Superior temporal gyrus (tissue), 1 donor: ENCODE measurements around the gene PRR9.
"Not testable (repeated sequence)": the region's sequence is repeated elsewhere in the genome, so short reads cannot be mapped to it uniquely, and the experiment has no call there.

Source experiments
- DNase-seq: peaks from one replicate; pipeline ENCODE4 v3.0.0-alpha.2; 2016; ENCODE audit errors: extremely low spot score

Gene PRR9

GRCh38 chr1:153229076-153229829 lies 11.9 kb downstream of the PRR9 start:
- not testable (repeated sequence) for DNase-seq

DNA sequence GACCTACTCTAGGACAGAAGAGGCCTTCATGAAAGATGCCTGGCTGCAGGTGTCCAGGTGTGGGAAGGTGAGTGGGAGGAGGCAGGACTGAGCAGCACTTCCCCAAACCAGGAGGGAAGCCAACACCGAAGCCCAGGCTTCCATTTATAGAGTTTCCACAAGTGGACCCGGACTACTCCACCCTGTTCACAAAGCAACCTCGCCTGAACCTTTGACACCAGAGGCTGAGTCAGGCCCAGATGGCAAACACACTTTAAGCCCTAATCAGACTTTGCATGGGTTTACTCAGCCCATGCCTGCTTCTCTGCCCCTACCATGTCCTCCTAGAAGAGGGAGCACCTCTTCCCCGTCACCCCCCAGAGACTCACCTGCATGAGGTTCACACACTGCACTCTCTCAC lies 14.0 kb downstream of the PRR9 start:
- DNase-seq: no peak

GRCh38 chr1:153231785-153232184 lies 14.4 kb downstream of the PRR9 start:
- no peak for DNase-seq

- no peak for DNase-seq
These were observed 15.2 kb downstream of the PRR9 start for GRCh38 chr1:153232553-153232952.

DNA sequence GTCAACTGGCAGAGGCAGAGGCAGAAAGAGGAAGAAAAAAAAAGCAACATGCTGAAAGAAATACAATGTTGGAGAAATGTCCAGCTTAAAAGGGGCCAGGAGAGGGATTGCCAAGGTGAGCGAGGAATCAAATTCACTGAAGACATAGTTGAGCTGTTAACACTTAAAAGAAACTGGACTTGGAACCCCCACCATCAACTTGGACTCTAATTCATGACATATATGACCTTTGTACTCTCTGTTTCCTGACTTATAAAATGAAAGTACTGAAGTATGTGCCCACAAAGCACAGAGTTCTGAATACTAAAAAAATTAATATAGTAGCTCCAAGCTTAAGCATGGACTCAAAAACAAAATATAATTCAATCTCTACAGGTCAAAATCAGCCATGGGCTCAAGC lies 16.1 kb downstream of the PRR9 start:
- no peak for DNase-seq

DNA sequence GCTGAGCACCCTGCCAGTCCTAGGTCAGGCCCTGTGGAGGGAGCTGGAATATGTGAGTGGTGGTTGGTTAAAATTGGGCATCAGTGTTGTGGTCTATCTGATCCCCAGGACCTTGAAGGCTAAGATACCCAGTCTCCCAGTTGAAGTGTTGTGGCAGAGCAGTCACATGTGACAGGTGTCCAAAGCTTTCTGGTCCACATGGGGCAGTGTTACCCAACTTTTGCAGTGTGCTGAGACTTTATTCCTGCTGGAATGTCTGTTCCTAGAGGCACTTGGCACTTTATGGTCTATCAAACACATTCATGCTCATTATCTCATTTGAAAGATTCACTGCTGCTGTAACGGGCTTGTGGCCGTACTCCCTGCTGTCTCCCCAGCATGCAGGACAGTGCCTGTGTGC lies 21.1 kb downstream of the PRR9 start:
- no peak for DNase-seq

DNA sequence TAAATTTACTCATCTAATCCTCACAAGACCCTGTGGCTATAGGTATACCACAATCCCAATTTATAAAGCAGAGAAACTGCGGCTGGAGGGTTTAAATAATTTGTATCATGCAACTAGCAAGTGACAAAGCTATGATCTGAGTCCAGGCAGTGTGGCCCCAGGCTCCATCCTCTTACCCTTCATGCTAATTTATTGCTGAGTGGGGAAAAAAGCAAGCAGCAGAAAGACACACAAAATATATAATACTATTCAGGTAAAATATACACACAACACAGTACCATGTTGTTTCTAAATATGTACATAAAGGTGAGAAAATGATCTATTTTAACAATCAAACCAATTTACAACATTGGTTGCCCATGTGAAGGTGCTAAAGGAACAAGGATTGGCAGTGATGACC lies 24.8 kb downstream of the PRR9 start:
- DNase-seq: no peak

GRCh38 chr1:153245466-153245865 lies 28.1 kb downstream of the PRR9 start:
- no peak for DNase-seq

DNA sequence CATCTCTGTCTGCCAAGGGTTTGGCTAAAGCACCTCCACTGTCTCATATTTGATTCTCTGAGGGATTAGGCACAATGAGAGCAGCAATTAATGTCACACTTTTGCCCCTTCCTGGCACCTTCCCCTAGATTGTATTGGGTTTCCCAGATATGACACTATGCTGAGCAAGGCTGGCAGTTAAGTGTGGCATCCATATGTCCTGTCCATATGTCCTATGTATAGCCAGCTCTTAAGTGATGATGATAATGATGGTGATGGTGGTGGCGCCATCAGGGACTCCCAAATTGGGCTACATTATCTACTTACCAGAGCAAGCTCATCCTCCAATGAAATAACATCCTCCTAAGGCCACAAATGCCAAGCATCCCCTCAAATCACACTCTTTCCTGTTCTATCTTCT lies 28.6 kb downstream of the PRR9 start:
- DNase-seq: no peak

DNA sequence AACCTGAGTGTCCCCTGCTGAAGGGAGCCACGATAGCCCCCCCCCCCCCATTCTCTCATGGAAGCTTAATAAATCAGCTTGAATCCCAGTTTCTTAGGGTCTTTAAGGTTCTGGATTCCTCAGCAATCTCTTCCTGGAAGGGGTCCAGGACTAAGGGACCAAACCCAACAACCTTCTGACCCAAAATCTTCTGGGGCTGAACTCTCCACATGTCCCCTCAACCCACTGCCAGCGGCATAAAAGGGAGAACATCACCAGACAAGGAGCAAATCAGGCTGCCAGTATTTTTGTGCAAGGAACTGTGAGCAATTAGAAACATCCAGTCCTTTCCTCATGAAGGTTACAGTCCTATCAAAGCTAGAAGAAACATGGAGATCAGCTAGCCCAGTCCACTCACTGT lies 29.4 kb downstream of the PRR9 start:
- no peak for DNase-seq

- DNase-seq: no peak
These were observed 30.9 kb downstream of the PRR9 start for GRCh38 chr1:153248176-153248879.

DNA sequence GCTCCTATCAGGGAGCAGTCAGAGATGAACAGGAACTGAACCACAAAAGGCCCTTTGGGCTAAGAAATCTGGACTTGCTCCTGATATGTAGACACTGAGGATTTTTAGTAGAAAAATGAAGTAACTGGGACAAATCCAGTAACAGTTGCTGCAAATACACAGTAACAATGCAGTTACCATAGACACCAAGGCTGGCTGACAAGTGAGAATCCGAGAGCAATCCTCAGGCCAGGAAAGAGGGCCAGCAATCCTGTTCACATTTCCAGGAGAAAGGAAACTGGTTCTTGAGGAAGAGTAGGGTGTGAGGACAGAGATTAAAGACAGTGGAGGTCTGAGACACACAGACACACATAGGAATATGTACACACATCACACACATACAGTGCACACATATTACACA lies 32.8 kb downstream of the PRR9 start:
- DNase-seq: peak; percentile 41

- no peak for DNase-seq
These were observed 33.7 kb downstream of the PRR9 start for GRCh38 chr1:153251087-153251486.

- no peak for DNase-seq
These were observed 34.2 kb downstream of the PRR9 start for GRCh38 chr1:153251562-153251961.

GRCh38 chr1:153251988-153252387 lies 34.6 kb downstream of the PRR9 start:
- no peak for DNase-seq

DNA sequence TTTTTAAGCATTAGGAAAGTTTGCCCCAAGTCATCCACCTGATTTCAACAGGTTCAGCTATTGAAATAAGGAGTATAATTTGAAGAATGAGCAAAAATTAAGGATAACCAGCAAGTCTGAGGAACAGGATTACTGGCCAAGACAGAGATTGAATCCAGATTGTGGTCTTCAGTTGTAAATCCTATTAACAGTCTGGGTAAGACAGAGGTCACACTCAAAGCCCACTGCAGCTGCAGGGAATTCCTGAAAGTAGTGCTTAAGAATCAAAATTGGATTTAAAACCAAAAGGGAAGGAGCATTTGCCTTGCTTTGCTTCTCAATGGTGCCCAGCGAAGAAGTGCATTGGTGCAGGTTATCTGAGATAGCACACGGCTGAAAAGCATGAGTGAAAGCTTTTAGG lies 35.7 kb downstream of the PRR9 start:
- DNase-seq: no peak

- no peak for DNase-seq
These were observed 36.3 kb downstream of the PRR9 start for GRCh38 chr1:153253693-153254092.

DNA sequence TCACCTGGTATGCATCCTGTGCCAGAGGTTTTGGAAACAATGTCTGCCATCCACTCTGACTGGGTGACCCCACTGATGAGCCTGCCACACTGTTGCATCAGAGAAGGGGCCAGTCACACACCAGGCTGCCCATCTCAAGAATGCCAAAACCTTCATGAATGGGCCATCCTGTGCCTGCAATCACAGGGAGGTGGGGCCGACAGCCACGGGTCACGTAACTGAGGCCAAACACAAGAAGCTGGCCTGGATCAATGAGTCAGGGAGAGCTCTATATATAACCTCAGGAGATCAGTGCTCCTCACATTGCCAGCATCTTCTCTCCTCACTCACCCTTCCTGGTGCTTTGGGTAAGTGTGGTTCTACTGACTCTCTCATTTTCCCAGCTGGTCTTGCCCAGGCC lies 42.0 kb downstream of the PRR9 start, which contains the start of gene LORICRIN:
LORICRIN (plus strand) TSS at position 301 of the 400 bp plus-strand sequence. CDS start 1,263 bp downstream, outside the sequence.
- DNase-seq: no peak

- DNase-seq: peak; percentile 29
These were observed 43.3 kb downstream of the PRR9 start for GRCh38 chr1:153260585-153261280.

DNA sequence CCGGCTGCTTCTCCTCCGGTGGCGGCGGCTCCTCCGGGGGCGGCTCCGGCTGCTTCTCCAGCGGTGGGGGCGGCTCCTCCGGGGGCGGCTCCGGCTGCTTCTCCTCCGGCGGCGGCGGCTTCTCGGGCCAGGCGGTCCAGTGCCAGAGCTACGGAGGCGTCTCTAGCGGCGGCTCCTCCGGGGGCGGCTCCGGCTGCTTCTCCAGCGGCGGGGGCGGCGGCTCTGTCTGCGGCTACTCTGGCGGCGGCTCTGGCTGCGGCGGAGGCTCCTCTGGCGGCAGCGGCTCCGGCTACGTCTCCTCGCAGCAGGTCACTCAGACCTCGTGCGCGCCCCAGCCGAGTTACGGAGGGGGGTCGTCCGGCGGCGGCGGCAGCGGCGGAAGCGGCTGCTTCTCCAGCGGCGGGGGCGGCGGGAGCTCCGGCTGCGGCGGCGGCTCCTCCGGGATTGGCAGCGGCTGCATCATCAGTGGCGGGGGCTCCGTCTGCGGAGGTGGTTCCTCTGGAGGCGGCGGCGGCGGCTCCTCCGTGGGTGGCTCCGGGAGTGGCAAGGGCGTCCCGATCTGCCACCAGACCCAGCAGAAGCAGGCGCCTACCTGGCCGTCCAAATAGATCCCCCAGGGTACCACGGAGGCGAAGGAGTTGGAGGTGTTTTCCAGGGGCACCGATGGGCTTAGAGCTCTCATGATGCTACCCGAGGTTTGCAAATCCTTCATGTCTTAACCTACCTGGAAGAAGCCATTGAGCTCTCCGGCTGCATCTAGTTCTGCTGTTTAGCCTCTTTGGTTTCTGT lies 44.1 kb downstream of the PRR9 start:
- no peak for DNase-seq

- DNase-seq: peak; percentile 33
These were observed 44.6 kb downstream of the PRR9 start for GRCh38 chr1:153262070-153262366.
